Breast epithelium (tissue), 4 donors: ENCODE data around the gene DCST2. TPM values are rescaled to one million over a fixed set of nuclear protein-coding genes. Genes with fewer than 3 reads are reported as not detected.

ENCODE experiments used
- DNase-seq, 2 donors: peaks; one replicate each; pipeline ENCODE4 v3.0.0-alpha.2; 2019; ENCODE audit warnings: low spot score in 2 of 2
- H3K27ac ChIP-seq, 2 donors: fragments of 200-600 bp; sonication (generic) in 1 of 2; one replicate each; pipeline ENCODE4 v1.5.1; 2016 to 2019; ENCODE audit warnings: mild to moderate bottlenecking in 1 of 2
- H3K27me3 ChIP-seq, 2 donors: fragments of 200-600 bp; sonication (generic) in 1 of 2; one replicate each; pipeline versions ENCODE4 v1.5.1 to v1.6.0; 2017 to 2019; ENCODE audit warnings: control low read depth in 1 of 2, mild to moderate bottlenecking in 1 of 2
- H3K36me3 ChIP-seq: fragments of 200-600 bp; one replicate; pipeline ENCODE4 v1.5.1; 2019
- H3K4me1 ChIP-seq, 2 donors: fragments of 200-600 bp; sonication (generic); one replicate each; pipeline ENCODE4 v1.5.1; 2016 to 2019; ENCODE audit warnings: control low read depth in 1 of 2
- H3K4me3 ChIP-seq, 3 donors: fragments of 200-600 bp; sonication (generic); 1 replicate in 2 of 3; 2 replicates in 1 of 3; pipeline ENCODE4 v1.5.1; 2016 to 2019; ENCODE audit warnings: mild to moderate bottlenecking in 3 of 3, moderate library complexity in 2 of 3
- H3K9me3 ChIP-seq, 2 donors: fragments of 200-600 bp; sonication (generic) in 1 of 2; one replicate each; pipeline ENCODE4 v1.5.1; 2016 to 2019; ENCODE audit warnings: control low read depth in 1 of 2
- CTCF ChIP-seq, 3 donors: fragments of 450-650 bp; IDR thresholded peaks; one replicate each; pipeline ENCODE4 v1.5.1; 2016 to 2017; ENCODE audit warnings: antibody characterized with exemption in 3 of 3, mild to moderate bottlenecking in 3 of 3, moderate library complexity in 3 of 3
- POLR2A ChIP-seq: fragments of 450-650 bp; IDR thresholded peaks from one replicate; pipeline ENCODE4 v1.6.1; 2016; ENCODE audit warnings: antibody characterized with exemption, mild to moderate bottlenecking, moderate library complexity
- POLR2AphosphoS5 ChIP-seq, 3 donors: sonication (generic); formaldehyde crosslinking; IDR thresholded peaks; one replicate each; pipeline ENCODE4 v1.6.1; 2017; ENCODE audit warnings: antibody characterized with exemption in 3 of 3
- intact Hi-C: fragments of 100-400 bp; cut with DNase I; formaldehyde crosslinking; loops from one replicate; pipeline ENCODE4 v1.15.1; 2023; ENCODE audit warnings: low total_unique reads
- total RNA-seq, 3 donors: library from RNA; depleted of rRNA; stranded (reverse); fragments of >200 nt; gene quantifications; one replicate each; pipeline ENCODE4 v1.1.0, GENCODE V29; 2016

The DCST2 gene
- total RNA-seq, 3 donors from 2014 or later, result 0.48 to 4.4 (median 3.3) TPM

- no peak for DNase-seq
- intact Hi-C loops, result no loop called here
- no peaks in the 10 kb centered on the region for H3K9me3 ChIP-seq
Measured at GRCh38 chr1:155023627-155024026, 10.0 kb downstream of the DCST2 start.

GRCh38 chr1:155022927-155023236 lies 10.7 kb downstream of the DCST2 start:
- H3K27me3 ChIP-seq, result no peaks in the 10 kb centered on the region

More at GRCh38 chr1:155023627-155024026, 10.0 kb downstream of the DCST2 start:
- no peaks in the 10 kb centered on the region for H3K27me3 ChIP-seq
- TF ChIP-seq POLR2AphosphoS5 (IDR thresholded peaks at IDR 0.05) (no peak), POLR2A (no peak), CTCF (IDR thresholded peaks at IDR 0.05) (no peak)
- H3K36me3 ChIP-seq, result no peaks in the 10 kb centered on the region
- H3K4me3 ChIP-seq, result no peak overlapping the region
- peaks cover 0 to 3% of the 10 kb centered on the region in 2 donors for H3K4me1 ChIP-seq
- H3K27ac ChIP-seq, result no peak overlapping the region

GRCh38 chr1:155022136-155022926 lies 11.2 kb downstream of the DCST2 start:
- Histone ChIP-seq H3K9me3 (no peaks in the 10 kb centered on the region), H3K4me3 (no peak overlapping the region), H3K27me3 (no peaks in the 10 kb centered on the region), H3K4me1 (peaks cover 3 to 9% of the 10 kb centered on the region in 2 donors), H3K27ac (no peak overlapping the region), H3K36me3 (no peaks in the 10 kb centered on the region)
- intact Hi-C loops, result no loop called here
- DNase-seq, result no peak
- TF ChIP-seq POLR2A (no peak), CTCF (IDR thresholded peaks at IDR 0.05) (no peak), POLR2AphosphoS5 (IDR thresholded peaks at IDR 0.05) (no peak)

More at GRCh38 chr1:155022927-155023236, 10.7 kb downstream of the DCST2 start:
- TF ChIP-seq POLR2AphosphoS5 (IDR thresholded peaks at IDR 0.05) (no peak), POLR2A (no peak), CTCF (IDR thresholded peaks at IDR 0.05) (no peak)
- intact Hi-C loops, result no loop called here
- Histone ChIP-seq H3K4me1 (peaks cover 3 to 4% of the 10 kb centered on the region in 2 donors), H3K27ac (no peak overlapping the region), H3K36me3 (no peaks in the 10 kb centered on the region), H3K9me3 (no peaks in the 10 kb centered on the region), H3K4me3 (no peak overlapping the region)
- no peak for DNase-seq

GRCh38 chr1:155019377-155020245 lies 14.0 kb downstream of the DCST2 start:
- TF ChIP-seq POLR2A (no peak), POLR2AphosphoS5 (IDR thresholded peaks at IDR 0.05) (no peak), CTCF (IDR thresholded peaks at IDR 0.05) (no peak)
- no peaks in the 10 kb centered on the region for H3K36me3 ChIP-seq
- H3K27ac ChIP-seq, result peak overlapping the region; percentile 1 to 92
- no peaks in the 10 kb centered on the region for H3K9me3 ChIP-seq
- H3K4me1 ChIP-seq, result peaks cover 3 to 9% of the 10 kb centered on the region in 2 donors
- H3K27me3 ChIP-seq, result no peaks in the 10 kb centered on the region
- intact Hi-C loops, result loop anchor here (5.0 kb wide), 1 partner anchor 33 kb away; the partner anchor contains the start of gene ADAM15
- H3K4me3 ChIP-seq, result no peak overlapping the region
- DNase-seq, result no peak
